Measurements from ENCODE around the gene ECHS1. TPM values are rescaled to one million over a fixed set of nuclear protein-coding genes. Genes with fewer than 3 reads are reported as not detected.

The ECHS1 gene
- total and polyA plus RNA-seq, 2 of the 8 experiments (the other 6 are each of a cell fraction or from before 2014, with no cell fraction given): 41.7 to 101 TPM

DNA sequence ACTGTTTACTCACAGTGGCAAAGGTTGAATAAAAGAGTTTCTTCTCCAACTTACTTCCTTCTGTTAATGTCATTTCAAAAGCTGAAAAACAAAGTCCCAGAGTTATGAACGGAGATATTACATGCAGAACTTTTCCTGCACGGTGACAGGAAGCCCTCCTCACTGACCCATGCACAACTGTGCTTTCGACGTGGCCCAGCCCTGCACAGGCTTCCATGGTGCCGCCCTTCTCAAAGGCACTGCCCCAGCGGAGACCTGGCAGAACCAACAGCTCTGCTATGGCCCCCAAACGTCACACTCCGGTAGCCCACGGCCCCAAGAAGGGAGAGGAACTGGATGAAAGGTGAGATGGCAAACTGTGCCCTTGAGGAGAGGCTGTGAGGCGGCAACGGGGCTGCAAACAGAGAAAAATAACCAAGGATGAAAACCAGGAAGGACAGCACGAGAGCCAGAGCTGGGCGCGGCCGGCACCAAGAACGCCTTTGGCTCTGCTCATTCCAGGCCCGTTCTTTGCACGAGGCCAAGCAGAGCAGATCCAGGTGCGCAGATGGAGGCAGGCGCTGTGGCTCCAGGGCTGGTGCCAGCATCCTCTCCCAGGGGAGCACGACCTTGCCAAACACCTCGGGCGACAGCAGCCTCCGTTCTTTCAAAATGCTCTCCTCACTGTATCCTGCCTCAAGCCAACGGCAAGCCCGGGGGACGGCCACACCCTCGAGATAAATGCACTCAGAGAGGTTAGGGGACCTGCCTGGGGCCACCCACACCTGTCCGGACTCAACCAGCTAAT, 8.3 kb downstream of the ECHS1 start:
- Histone ChIP-seq H3K79me1 (ENCODE audit: low read depth, low read length) (no peaks in the 10 kb centered on the region), H2AK5ac (ENCODE audit: low read depth, low read length) (no peak overlapping the region), H3K27ac (ENCODE audit: low read depth, low read length) (no peak overlapping the region), H3K23ac (ENCODE audit: insufficient read length) (no peak overlapping the region), H3K27me3 (replicated peaks in 1 of 4; ENCODE audit: control insufficient read depth in 3 of 4, extremely low read depth in 1 of 4, insufficient read depth in 3 of 4, low read length in 3 of 4) (peaks cover 0 to 8% (median 4%) of the 10 kb centered on the region in 4 experiments; a peak in 3 of 7 replicates), H4K20me1 (replicated peaks in 1 of 2; ENCODE audit: control insufficient read depth in 1 of 2, insufficient read depth in 2 of 2, low read length in 2 of 2) (peaks cover 4 to 8% of the 10 kb centered on the region in 2 experiments), H2BK20ac (ENCODE audit: low read length) (no peak overlapping the region), H4K5ac (ENCODE audit: insufficient read length, low read depth, low read length) (no peak overlapping the region), H3K4me1 (replicated peaks in 1 of 4; ENCODE audit: control insufficient read depth in 3 of 4, insufficient read depth in 4 of 4, low read length in 3 of 4) (no peaks in the 10 kb centered on the region), H3K4me2 (ENCODE audit: insufficient read depth in 1 of 2, low read depth in 2 of 2, low read length in 2 of 2) (no peak overlapping the region), H3K9me3 (ENCODE audit: insufficient read depth in 2 of 2, low read depth in 1 of 2, low read length in 1 of 2) (no peaks in the 10 kb centered on the region), H3K4me3 (ENCODE audit: extremely low read depth in 1 of 4, insufficient read depth in 2 of 4, low read depth in 3 of 4, low read length in 4 of 4) (no peak overlapping the region), H2AFZ (ENCODE audit: low read length) (no peak overlapping the region), H3K23me2 (ENCODE audit: low read depth, low read length) (no peaks in the 10 kb centered on the region; the same call in 1 of the 2 replicates), H3K4ac (replicated peaks; ENCODE audit: insufficient read length, low read depth, low read length) (no peak overlapping the region), H3K36me3 (ENCODE audit: control insufficient read depth in 2 of 4, insufficient read depth in 4 of 4, low read length in 3 of 4) (peaks cover 23 to 56% (median 46%) of the 10 kb centered on the region in 4 experiments), H3K9ac (replicated peaks in 1 of 4; ENCODE audit: extremely low read depth in 1 of 4, low read depth in 3 of 4, low read length in 3 of 4) (no peak overlapping the region), H3K18ac (ENCODE audit: extremely low read depth, low read length) (no peak overlapping the region), H2BK5ac (ENCODE audit: low read depth, low read length) (no peak overlapping the region), H4K8ac (ENCODE audit: extremely low read depth, insufficient read depth, low read length) (no peak overlapping the region), H3K79me2 (ENCODE audit: control insufficient read depth in 1 of 2, insufficient read depth in 2 of 2, low read length in 2 of 2) (no peaks in the 10 kb centered on the region), H2BK12ac (ENCODE audit: low read depth, low read length) (no peak overlapping the region), H4K91ac (replicated peaks; ENCODE audit: insufficient read length, low read length) (no peak overlapping the region), H2BK120ac (replicated peaks; ENCODE audit: low read depth, low read length) (no peak overlapping the region), H3K14ac (ENCODE audit: insufficient read length) (no peak overlapping the region), H3K56ac (replicated peaks; ENCODE audit: insufficient read length, low read depth, low read length) (no peak overlapping the region), H2BK15ac (ENCODE audit: low read length) (no peak overlapping the region)
- no peak for DNase-seq (ENCODE audit: low read depth in 1 of 2, low spot score in 2 of 2)
- ChIA-PET POLR2A (ENCODE audit: partially characterized antibody) (no interaction called here), CTCF (ENCODE audit: partially characterized antibody) (interaction anchor here (1.6 kb wide), 1 partner anchor 14 kb away, joined by 4 read pairs; no protein-coding TSS in a partner anchor)
- 96% methylated on average over 29 of the region's 29 CpGs; no CpG with 5 or more reads in 1 of the 2 experiments for WGBS, 2 experiments (ENCODE audit: extremely low coverage in 1 of 2, insufficient coverage in 1 of 2, insufficient read length in 1 of 2, insufficient replicate concordance in 2 of 2, low coverage in 1 of 2, low lambda C conversion rate in 2 of 2, missing lambda C conversion rate in 1 of 2)
- no peak for FAIRE-seq
- TF ChIP-seq POLR2A (IDR thresholded peaks at IDR 0.05; ENCODE audit: control extremely low read depth in 1 of 2, low read depth in 2 of 2, low read length in 2 of 2) (no peak), SRF (IDR thresholded peaks at IDR 0.05; ENCODE audit: low read depth, low read length) (no peak)
